ENCODE results near the gene CLIC4. TPM values are rescaled to one million over a fixed set of nuclear protein-coding genes. Genes with fewer than 3 reads are reported as not detected.
A peak's percentile ranks its signal among the peaks of the same experiment; 100 is the strongest.
"Not testable (repeated sequence)": the region's sequence is repeated elsewhere in the genome, so short reads cannot be mapped to it uniquely, and the experiment has no call there.

The CLIC4 gene
- total RNA-seq, 1 donor from 2014 or later: 325 TPM

- TF ChIP-seq CTCF (IDR thresholded peaks at IDR 0.05; ENCODE audit: borderline replicate concordance): no peak
- peaks cover 11% of the 10 kb centered on the region for H3K36me3 ChIP-seq
- H3K27me3 ChIP-seq (ENCODE audit: low read depth): no peaks in the 10 kb centered on the region
- no peak for DNase-seq
- H3K27ac ChIP-seq (replicated peaks): peak overlapping the region; percentile 62
- H3K4me1 ChIP-seq: peaks cover 77% of the 10 kb centered on the region
- no peaks in the 10 kb centered on the region for H3K9me3 ChIP-seq (replicated peaks)
- intact Hi-C loops (cut with micrococcal nuclease): no loop called here
- no peak overlapping the region for H3K4me3 ChIP-seq
Measured at GRCh38 chr1:24803220-24803619, 58.0 kb downstream of the CLIC4 start.

GRCh38 chr1:24803987-24804530 lies 58.8 kb downstream of the CLIC4 start:
- Histone ChIP-seq H3K27me3 (ENCODE audit: low read depth) (no peaks in the 10 kb centered on the region), H3K27ac (replicated peaks) (peak overlapping the region; percentile 62), H3K4me3 (no peak overlapping the region), H3K36me3 (peaks cover 4% of the 10 kb centered on the region), H3K4me1 (peaks cover 79% of the 10 kb centered on the region), H3K9me3 (replicated peaks) (no peaks in the 10 kb centered on the region)
- intact Hi-C loops (cut with micrococcal nuclease): no loop called here
- no peak for DNase-seq
- no peak for TF ChIP-seq CTCF (IDR thresholded peaks at IDR 0.05; ENCODE audit: borderline replicate concordance)

GRCh38 chr1:24805534-24806301 lies 60.5 kb downstream of the CLIC4 start:
- DNase-seq: no peak
- peak overlapping the region; percentile 49 for H3K27ac ChIP-seq (replicated peaks)
- TF ChIP-seq CTCF (IDR thresholded peaks at IDR 0.05; ENCODE audit: borderline replicate concordance): no peak
- H3K9me3 ChIP-seq (replicated peaks): no peaks in the 10 kb centered on the region
- H3K36me3 ChIP-seq: peaks cover 4% of the 10 kb centered on the region
- peaks cover 91% of the 10 kb centered on the region for H3K4me1 ChIP-seq
- no peak overlapping the region for H3K4me3 ChIP-seq
- H3K27me3 ChIP-seq (ENCODE audit: low read depth): no peaks in the 10 kb centered on the region
- intact Hi-C loops (cut with micrococcal nuclease): no loop called here

GRCh38 chr1:24806588-24806987 lies 61.3 kb downstream of the CLIC4 start:
- H3K4me3 ChIP-seq: no peak overlapping the region
- DNase-seq: no peak
- intact Hi-C loops (cut with micrococcal nuclease): no loop called here
- H3K9me3 ChIP-seq (replicated peaks): no peaks in the 10 kb centered on the region
- peaks cover 84% of the 10 kb centered on the region for H3K4me1 ChIP-seq
- peaks cover 4% of the 10 kb centered on the region for H3K36me3 ChIP-seq
- no peaks in the 10 kb centered on the region for H3K27me3 ChIP-seq (ENCODE audit: low read depth)
- peak overlapping the region; percentile 49 for H3K27ac ChIP-seq (replicated peaks)
- TF ChIP-seq CTCF (IDR thresholded peaks at IDR 0.05; ENCODE audit: borderline replicate concordance): no peak

GRCh38 chr1:24811494-24811893 lies 66.2 kb downstream of the CLIC4 start:
- intact Hi-C loops (cut with micrococcal nuclease); H3K27me3 ChIP-seq (ENCODE audit: low read depth); DNase-seq; H3K9me3 ChIP-seq (replicated peaks); H3K27ac ChIP-seq (replicated peaks); H3K4me3 ChIP-seq: not testable (repeated sequence)
- Histone ChIP-seq H3K36me3 (peaks cover 26% of the 10 kb centered on the region), H3K4me1 (peaks cover 45% of the 10 kb centered on the region)

GRCh38 chr1:24820221-24820620 lies 75.0 kb downstream of the CLIC4 start:
- H3K4me3 ChIP-seq; H3K9me3 ChIP-seq (replicated peaks); H3K27ac ChIP-seq (replicated peaks); intact Hi-C loops (cut with micrococcal nuclease); H3K27me3 ChIP-seq (ENCODE audit: low read depth); DNase-seq: not testable (repeated sequence)
- peaks cover 12% of the 10 kb centered on the region for H3K36me3 ChIP-seq
- H3K4me1 ChIP-seq: peaks cover 37% of the 10 kb centered on the region
